Measurements from ENCODE around the gene PCP4. TPM values are rescaled to one million over a fixed set of nuclear protein-coding genes. Genes with fewer than 3 reads are reported as not detected.

PCP4 gene
- total RNA-seq, 1 experiment from 2014 or later, result 1.6 TPM

DNA sequence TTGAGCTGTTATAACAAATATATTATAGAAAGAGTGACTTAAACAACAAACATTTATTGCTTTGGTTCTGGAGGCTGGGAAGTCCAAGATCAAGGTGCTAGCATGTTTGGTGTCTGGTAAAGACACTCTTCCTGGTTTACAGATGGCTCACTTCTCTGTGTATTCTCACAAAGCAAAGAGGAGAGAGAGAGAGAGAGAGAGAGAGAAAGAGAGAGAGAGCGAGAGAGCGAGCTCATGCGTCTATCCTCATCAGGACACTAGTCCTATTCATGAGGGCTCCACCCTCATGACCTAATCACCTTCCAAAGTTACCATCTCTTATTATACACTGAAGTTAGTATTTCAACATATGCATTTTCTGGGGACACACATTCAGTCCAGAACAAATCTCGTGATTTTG lies 32.7 kb upstream of the PCP4 start:
- no peak overlapping the region for H3K4me3 Mint-ChIP-seq
- TF ChIP-seq CREM (CRISPR knock-in tag; IDR thresholded peaks at IDR 0.05) (no peak), JUN (CRISPR knock-in tag; IDR thresholded peaks at IDR 0.05) (no peak), HMGA2 (CRISPR knock-in tag; IDR thresholded peaks at IDR 0.05) (no peak), ZNF423 (CRISPR knock-in tag; IDR thresholded peaks at IDR 0.05) (no peak), NFE2L1 (CRISPR knock-in tag; IDR thresholded peaks at IDR 0.05) (no peak), FOXP1 (CRISPR knock-in tag; IDR thresholded peaks at IDR 0.05; ENCODE audit: borderline replicate concordance) (no peak), ZNF121 (CRISPR knock-in tag; IDR thresholded peaks at IDR 0.05) (no peak), MXD4 (CRISPR knock-in tag; IDR thresholded peaks at IDR 0.05; ENCODE audit: borderline replicate concordance) (no peak), MYBL2 (CRISPR knock-in tag; IDR thresholded peaks at IDR 0.05) (no peak)
- TF ChIP-seq, protein P1, sequence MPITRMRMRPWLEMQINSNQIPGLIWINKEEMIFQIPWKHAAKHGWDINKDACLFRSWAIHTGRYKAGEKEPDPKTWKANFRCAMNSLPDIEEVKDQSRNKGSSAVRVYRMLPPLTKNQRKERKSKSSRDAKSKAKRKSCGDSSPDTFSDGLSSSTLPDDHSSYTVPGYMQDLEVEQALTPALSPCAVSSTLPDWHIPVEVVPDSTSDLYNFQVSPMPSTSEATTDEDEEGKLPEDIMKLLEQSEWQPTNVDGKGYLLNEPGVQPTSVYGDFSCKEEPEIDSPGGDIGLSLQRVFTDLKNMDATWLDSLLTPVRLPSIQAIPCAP (CRISPR knock-in tag; IDR thresholded peaks at IDR 0.05), result no peak
- TF ChIP-seq, protein P2, sequence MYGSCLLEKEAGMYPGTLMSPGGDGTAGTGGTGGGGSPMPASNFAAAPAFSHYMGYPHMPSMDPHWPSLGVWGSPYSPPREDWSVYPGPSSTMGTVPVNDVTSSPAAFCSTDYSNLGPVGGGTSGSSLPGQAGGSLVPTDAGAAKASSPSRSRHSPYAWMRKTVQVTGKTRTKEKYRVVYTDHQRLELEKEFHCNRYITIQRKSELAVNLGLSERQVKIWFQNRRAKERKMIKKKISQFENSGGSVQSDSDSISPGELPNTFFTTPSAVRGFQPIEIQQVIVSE (CRISPR knock-in tag; IDR thresholded peaks at IDR 0.05; ENCODE audit: borderline replicate concordance), result no peak
- TF ChIP-seq, protein P3, sequence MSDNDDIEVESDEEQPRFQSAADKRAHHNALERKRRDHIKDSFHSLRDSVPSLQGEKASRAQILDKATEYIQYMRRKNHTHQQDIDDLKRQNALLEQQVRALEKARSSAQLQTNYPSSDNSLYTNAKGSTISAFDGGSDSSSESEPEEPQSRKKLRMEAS (CRISPR knock-in tag; IDR thresholded peaks at IDR 0.05), result no peak
- TF ChIP-seq, protein P4, sequence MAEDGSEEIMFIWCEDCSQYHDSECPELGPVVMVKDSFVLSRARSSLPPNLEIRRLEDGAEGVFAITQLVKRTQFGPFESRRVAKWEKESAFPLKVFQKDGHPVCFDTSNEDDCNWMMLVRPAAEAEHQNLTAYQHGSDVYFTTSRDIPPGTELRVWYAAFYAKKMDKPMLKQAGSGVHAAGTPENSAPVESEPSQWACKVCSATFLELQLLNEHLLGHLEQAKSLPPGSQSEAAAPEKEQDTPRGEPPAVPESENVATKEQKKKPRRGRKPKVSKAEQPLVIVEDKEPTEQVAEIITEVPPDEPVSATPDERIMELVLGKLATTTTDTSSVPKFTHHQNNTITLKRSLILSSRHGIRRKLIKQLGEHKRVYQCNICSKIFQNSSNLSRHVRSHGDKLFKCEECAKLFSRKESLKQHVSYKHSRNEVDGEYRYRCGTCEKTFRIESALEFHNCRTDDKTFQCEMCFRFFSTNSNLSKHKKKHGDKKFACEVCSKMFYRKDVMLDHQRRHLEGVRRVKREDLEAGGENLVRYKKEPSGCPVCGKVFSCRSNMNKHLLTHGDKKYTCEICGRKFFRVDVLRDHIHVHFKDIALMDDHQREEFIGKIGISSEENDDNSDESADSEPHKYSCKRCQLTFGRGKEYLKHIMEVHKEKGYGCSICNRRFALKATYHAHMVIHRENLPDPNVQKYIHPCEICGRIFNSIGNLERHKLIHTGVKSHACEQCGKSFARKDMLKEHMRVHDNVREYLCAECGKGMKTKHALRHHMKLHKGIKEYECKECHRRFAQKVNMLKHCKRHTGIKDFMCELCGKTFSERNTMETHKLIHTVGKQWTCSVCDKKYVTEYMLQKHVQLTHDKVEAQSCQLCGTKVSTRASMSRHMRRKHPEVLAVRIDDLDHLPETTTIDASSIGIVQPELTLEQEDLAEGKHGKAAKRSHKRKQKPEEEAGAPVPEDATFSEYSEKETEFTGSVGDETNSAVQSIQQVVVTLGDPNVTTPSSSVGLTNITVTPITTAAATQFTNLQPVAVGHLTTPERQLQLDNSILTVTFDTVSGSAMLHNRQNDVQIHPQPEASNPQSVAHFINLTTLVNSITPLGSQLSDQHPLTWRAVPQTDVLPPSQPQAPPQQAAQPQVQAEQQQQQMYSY (CRISPR knock-in tag; IDR thresholded peaks at IDR 0.05), result no peak

DNA sequence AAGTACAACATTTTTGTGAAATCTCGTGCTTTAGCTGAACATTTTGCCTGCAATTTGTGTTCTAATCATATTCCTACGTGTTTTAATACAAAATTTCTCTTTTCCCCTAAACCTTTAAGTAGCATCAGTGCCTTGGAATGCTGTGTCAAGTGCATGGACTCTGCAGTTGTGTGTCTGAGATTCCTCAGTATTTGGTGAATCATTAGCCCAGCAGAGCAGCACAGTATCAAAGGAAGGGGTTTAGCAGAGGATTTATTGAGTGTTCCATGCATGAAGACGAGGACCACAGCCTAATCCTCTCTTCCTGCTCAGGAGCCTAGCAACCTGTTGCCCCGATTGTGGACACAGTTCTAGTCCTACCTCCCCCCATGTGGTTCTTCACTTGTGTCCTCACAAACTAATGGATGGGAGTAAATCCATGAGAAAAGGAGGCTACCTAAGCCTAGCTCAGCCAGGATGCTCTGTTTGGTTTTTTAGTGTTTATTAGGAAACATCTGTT lies 29.3 kb upstream of the PCP4 start:
- ChIA-PET CTCF (interaction anchor here (2.1 kb wide), 1 partner anchor 548 kb away, joined by 4 read pairs; no protein-coding TSS in a partner anchor), POLR2A (no interaction called here)
- Mint-ChIP-seq H3K27ac (no peak overlapping the region), H3K27me3 (ENCODE audit: low read depth) (no peaks in the 10 kb centered on the region), H3K9me3 (peaks cover 8% of the 10 kb centered on the region), H3K4me1 (peaks cover 16% of the 10 kb centered on the region), H3K36me3 (no peaks in the 10 kb centered on the region), H3K4me3 (no peak overlapping the region)
- TF ChIP-seq ZNF263 (CRISPR knock-in tag; IDR thresholded peaks at IDR 0.05; ENCODE audit: low read depth), result no peak
- TF ChIP-seq SP1 (CRISPR knock-in tag; conservative IDR thresholded peaks at IDR 0.05), result no peak
- no peak for TF ChIP-seq NFYB (CRISPR knock-in tag; conservative IDR thresholded peaks at IDR 0.05; ENCODE audit: low read depth)
- TF ChIP-seq, protein P5, sequence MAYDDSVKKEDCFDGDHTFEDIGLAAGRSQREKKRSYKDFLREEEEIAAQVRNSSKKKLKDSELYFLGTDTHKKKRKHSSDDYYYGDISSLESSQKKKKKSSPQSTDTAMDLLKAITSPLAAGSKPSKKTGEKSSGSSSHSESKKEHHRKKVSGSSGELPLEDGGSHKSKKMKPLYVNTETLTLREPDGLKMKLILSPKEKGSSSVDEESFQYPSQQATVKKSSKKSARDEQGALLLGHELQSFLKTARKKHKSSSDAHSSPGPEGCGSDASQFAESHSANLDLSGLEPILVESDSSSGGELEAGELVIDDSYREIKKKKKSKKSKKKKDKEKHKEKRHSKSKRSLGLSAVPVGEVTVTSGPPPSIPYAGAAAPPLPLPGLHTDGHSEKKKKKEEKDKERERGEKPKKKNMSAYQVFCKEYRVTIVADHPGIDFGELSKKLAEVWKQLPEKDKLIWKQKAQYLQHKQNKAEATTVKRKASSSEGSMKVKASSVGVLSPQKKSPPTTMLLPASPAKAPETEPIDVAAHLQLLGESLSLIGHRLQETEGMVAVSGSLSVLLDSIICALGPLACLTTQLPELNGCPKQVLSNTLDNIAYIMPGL (CRISPR knock-in tag; IDR thresholded peaks at IDR 0.05), result no peak
- no peak for TF ChIP-seq FOXP1 (CRISPR knock-in tag; IDR thresholded peaks at IDR 0.05; ENCODE audit: borderline replicate concordance)
- TF ChIP-seq, protein P6, sequence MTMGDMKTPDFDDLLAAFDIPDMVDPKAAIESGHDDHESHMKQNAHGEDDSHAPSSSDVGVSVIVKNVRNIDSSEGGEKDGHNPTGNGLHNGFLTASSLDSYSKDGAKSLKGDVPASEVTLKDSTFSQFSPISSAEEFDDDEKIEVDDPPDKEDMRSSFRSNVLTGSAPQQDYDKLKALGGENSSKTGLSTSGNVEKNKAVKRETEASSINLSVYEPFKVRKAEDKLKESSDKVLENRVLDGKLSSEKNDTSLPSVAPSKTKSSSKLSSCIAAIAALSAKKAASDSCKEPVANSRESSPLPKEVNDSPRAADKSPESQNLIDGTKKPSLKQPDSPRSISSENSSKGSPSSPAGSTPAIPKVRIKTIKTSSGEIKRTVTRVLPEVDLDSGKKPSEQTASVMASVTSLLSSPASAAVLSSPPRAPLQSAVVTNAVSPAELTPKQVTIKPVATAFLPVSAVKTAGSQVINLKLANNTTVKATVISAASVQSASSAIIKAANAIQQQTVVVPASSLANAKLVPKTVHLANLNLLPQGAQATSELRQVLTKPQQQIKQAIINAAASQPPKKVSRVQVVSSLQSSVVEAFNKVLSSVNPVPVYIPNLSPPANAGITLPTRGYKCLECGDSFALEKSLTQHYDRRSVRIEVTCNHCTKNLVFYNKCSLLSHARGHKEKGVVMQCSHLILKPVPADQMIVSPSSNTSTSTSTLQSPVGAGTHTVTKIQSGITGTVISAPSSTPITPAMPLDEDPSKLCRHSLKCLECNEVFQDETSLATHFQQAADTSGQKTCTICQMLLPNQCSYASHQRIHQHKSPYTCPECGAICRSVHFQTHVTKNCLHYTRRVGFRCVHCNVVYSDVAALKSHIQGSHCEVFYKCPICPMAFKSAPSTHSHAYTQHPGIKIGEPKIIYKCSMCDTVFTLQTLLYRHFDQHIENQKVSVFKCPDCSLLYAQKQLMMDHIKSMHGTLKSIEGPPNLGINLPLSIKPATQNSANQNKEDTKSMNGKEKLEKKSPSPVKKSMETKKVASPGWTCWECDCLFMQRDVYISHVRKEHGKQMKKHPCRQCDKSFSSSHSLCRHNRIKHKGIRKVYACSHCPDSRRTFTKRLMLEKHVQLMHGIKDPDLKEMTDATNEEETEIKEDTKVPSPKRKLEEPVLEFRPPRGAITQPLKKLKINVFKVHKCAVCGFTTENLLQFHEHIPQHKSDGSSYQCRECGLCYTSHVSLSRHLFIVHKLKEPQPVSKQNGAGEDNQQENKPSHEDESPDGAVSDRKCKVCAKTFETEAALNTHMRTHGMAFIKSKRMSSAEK (CRISPR knock-in tag; IDR thresholded peaks at IDR 0.05; ENCODE audit: borderline replicate concordance), result no peak
- TF ChIP-seq NR2C2 (CRISPR knock-in tag; IDR thresholded peaks at IDR 0.05), result no peak
- TF ChIP-seq CREM (CRISPR knock-in tag; IDR thresholded peaks at IDR 0.05), result no peak
- TF ChIP-seq, protein P7, sequence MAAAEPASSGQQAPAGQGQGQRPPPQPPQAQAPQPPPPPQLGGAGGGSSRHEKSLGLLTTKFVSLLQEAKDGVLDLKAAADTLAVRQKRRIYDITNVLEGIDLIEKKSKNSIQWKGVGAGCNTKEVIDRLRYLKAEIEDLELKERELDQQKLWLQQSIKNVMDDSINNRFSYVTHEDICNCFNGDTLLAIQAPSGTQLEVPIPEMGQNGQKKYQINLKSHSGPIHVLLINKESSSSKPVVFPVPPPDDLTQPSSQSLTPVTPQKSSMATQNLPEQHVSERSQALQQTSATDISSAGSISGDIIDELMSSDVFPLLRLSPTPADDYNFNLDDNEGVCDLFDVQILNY (CRISPR knock-in tag; IDR thresholded peaks at IDR 0.05), result no peak
- DNase-seq (ENCODE audit: low spot score), result no peak
- ATAC-seq, result no peak

More for the DNA sequence above, 32.7 kb upstream of the PCP4 start:
- DNase-seq (ENCODE audit: low spot score) (no peak), ATAC-seq (no peak)
- Mint-ChIP-seq H3K9me3 (peaks cover 8% of the 10 kb centered on the region), H3K36me3 (no peaks in the 10 kb centered on the region), H3K27me3 (ENCODE audit: low read depth) (no peaks in the 10 kb centered on the region), H3K27ac (no peak overlapping the region), H3K4me1 (0 out of 2 replicates have a peak, but pooled peaks cover 2% of the 10 kb centered on the region)
- CTCF ChIA-PET, result no interaction called here
- POLR2A ChIA-PET, result no interaction called here
